Muscle of arm (tissue), 12 donors: ENCODE results near the gene PCDHGA5. TPM values are rescaled to one million over a fixed set of nuclear protein-coding genes. Genes with fewer than 3 reads are reported as not detected.
"Not testable (repeated sequence)": the region's sequence is repeated elsewhere in the genome, so short reads cannot be mapped to it uniquely, and the experiment has no call there.

ENCODE experiments used
- DNase-seq: peaks from one replicate; pipeline ENCODE4 v3.0.0-alpha.2; 2013
- polyA plus RNA-seq, 12 donors: library from polyadenylated mRNA; unstranded; fragments of 120-200 nt; gene quantifications; one replicate each; pipeline ENCODE4 v1.2.1, GENCODE V29; 2013; ENCODE audit not compliant: insufficient read length in 12 of 12

PCDHGA5 gene
- polyA plus RNA-seq, 12 donors: 2.1 to 3.4 (median 2.7) TPM; not detected in 2

- DNase-seq: no peak
These were observed 49.0 kb downstream of the PCDHGA5 start, which contains the start of gene PCDHGA10 for GRCh38 chr5:141412854-141413539. PCDHGA10 (plus strand) TSS chr5:141412987; CDS start chr5:141413176, 189 bp downstream.

GRCh38 chr5:141413540-141414069 lies 49.6 kb downstream of the PCDHGA5 start:
- no peak for DNase-seq

GRCh38 chr5:141414548-141415274 lies 50.7 kb downstream of the PCDHGA5 start:
- DNase-seq: not testable (repeated sequence)

- DNase-seq: not testable (repeated sequence)
These were observed 51.3 kb downstream of the PCDHGA5 start for GRCh38 chr5:141415275-141415618.

Other genes with a start within 250 kb of the PCDHGA5 start
- gene PCDHB4, start 242.3 kb upstream of the PCDHGA5 start, polyA plus RNA-seq: 1 to 10 TPM in 10 of 12 donors, not detected in 2; 2.6 to 4.6 (median 3.2) TPM
- gene PCDHB5, start 229.0 kb upstream of the PCDHGA5 start, polyA plus RNA-seq: 1 to 10 TPM in 11 of 12 donors, not detected in 1; 3.1 to 5.1 (median 3.9) TPM
- gene PCDHB6, start 214.1 kb upstream of the PCDHGA5 start, polyA plus RNA-seq: 1 to 10 TPM in 11 of 12 donors, not detected in 1; 1.6 to 3.8 (median 1.9) TPM
- gene PCDHB7, start 191.5 kb upstream of the PCDHGA5 start, polyA plus RNA-seq: 1 to 10 TPM in 11 of 12 donors, not detected in 1; 1.8 to 3.3 (median 2.4) TPM
- gene PCDHB8, start 186.4 kb upstream of the PCDHGA5 start, polyA plus RNA-seq: 1 to 10 TPM in 6 of 12 donors, under 1 TPM in 4, not detected in 2; 0.44 to 1.6 (median 1.2) TPM
- gene PCDHB16, start 181.8 kb upstream of the PCDHGA5 start, polyA plus RNA-seq: 1 to 10 TPM in 11 of 12 donors, not detected in 1; 2.8 to 6.3 (median 3.9) TPM
- 1 to 10 TPM in 10 of 12 donors, not detected in 2; 1.4 to 4.6 (median 2.3) TPM for gene PCDHB9, start 177.0 kb upstream of the PCDHGA5 start, polyA plus RNA-seq
- gene PCDHB10, start 171.8 kb upstream of the PCDHGA5 start, polyA plus RNA-seq: 1 to 10 TPM in 10 of 12 donors, not detected in 2; 3.2 to 5.7 (median 4.8) TPM
- gene PCDHB11, start 164.5 kb upstream of the PCDHGA5 start, polyA plus RNA-seq: 1 to 10 TPM in 11 of 12 donors, not detected in 1; 1.6 to 3.4 (median 2.5) TPM
- gene PCDHB12, start 155.4 kb upstream of the PCDHGA5 start, polyA plus RNA-seq: 1 to 10 TPM in 11 of 12 donors, not detected in 1; 1.9 to 3.8 (median 2.8) TPM
- 1 to 10 TPM in 11 of 12 donors, not detected in 1; 2.2 to 4.3 (median 3.0) TPM for gene PCDHB13, start 150.2 kb upstream of the PCDHGA5 start, polyA plus RNA-seq
- 1 to 10 TPM in 11 of 12 donors, not detected in 1; 5.4 to 9.6 (median 7.0) TPM for gene PCDHB14, start 140.8 kb upstream of the PCDHGA5 start, polyA plus RNA-seq
- 10 to 100 TPM in 1 of 12 donors, 1 to 10 TPM in 10, not detected in 1; 5.8 to 12.3 (median 6.8) TPM for gene PCDHB15, start 118.8 kb upstream of the PCDHGA5 start, polyA plus RNA-seq
- not detected for gene SLC25A2, start 60.1 kb upstream of the PCDHGA5 start, polyA plus RNA-seq
- gene TAF7, start 43.4 kb upstream of the PCDHGA5 start, polyA plus RNA-seq: 100 to 1,000 TPM in 2 of 12 donors, 10 to 100 TPM in 9, not detected in 1; 77.9 to 106 (median 91.7) TPM
- gene PCDHGA1, start 33.6 kb upstream of the PCDHGA5 start, polyA plus RNA-seq: under 1 TPM in 10 of 12 donors, not detected in 2; 0.44 to 0.86 (median 0.56) TPM
- gene PCDHGA2, start 25.4 kb upstream of the PCDHGA5 start, polyA plus RNA-seq: 1 to 10 TPM in 11 of 12 donors, not detected in 1; 1.6 to 5.9 (median 2.5) TPM
- 1 to 10 TPM in 10 of 12 donors, not detected in 2; 1.2 to 1.8 (median 1.4) TPM for gene PCDHGA3, start 20.3 kb upstream of the PCDHGA5 start, polyA plus RNA-seq
- gene PCDHGB1, start 14.1 kb upstream of the PCDHGA5 start, polyA plus RNA-seq: 1 to 10 TPM in 1 of 12 donors, under 1 TPM in 9, not detected in 2; 0.32 to 1.0 (median 0.65) TPM
- gene PCDHGA4, start 9.1 kb upstream of the PCDHGA5 start, polyA plus RNA-seq: 1 to 10 TPM in 9 of 12 donors, under 1 TPM in 1, not detected in 2; 0.93 to 1.9 (median 1.5) TPM
- 1 to 10 TPM in 10 of 12 donors, not detected in 2; 1.8 to 3.0 (median 2.1) TPM for gene PCDHGB2, start 4.2 kb upstream of the PCDHGA5 start, polyA plus RNA-seq
- gene PCDHGB3, start 6.1 kb downstream of the PCDHGA5 start, polyA plus RNA-seq: 1 to 10 TPM in 8 of 12 donors, under 1 TPM in 2, not detected in 2; 0.94 to 2.0 (median 1.3) TPM
- gene PCDHGA6, start 9.7 kb downstream of the PCDHGA5 start, polyA plus RNA-seq: 1 to 10 TPM in 10 of 12 donors, not detected in 2; 2.5 to 5.4 (median 3.5) TPM
- 1 to 10 TPM in 10 of 12 donors, not detected in 2; 1.1 to 2.0 (median 1.6) TPM for gene PCDHGA7, start 18.6 kb downstream of the PCDHGA5 start, polyA plus RNA-seq
- 1 to 10 TPM in 11 of 12 donors, not detected in 1; 1.9 to 3.5 (median 2.3) TPM for gene PCDHGB4, start 23.5 kb downstream of the PCDHGA5 start, polyA plus RNA-seq
- gene PCDHGA8, start 28.5 kb downstream of the PCDHGA5 start, polyA plus RNA-seq: 1 to 10 TPM in 1 of 12 donors, under 1 TPM in 9, not detected in 2; 0.34 to 1.1 (median 0.66) TPM
- gene PCDHGB5, start 33.8 kb downstream of the PCDHGA5 start, polyA plus RNA-seq: 1 to 10 TPM in 11 of 12 donors, not detected in 1; 2.7 to 7.7 (median 4.0) TPM
- gene PCDHGA9, start 38.6 kb downstream of the PCDHGA5 start, polyA plus RNA-seq: 1 to 10 TPM in 11 of 12 donors, not detected in 1; 2.8 to 5.2 (median 4.2) TPM
- 1 to 10 TPM in 11 of 12 donors, not detected in 1; 2.8 to 7.7 (median 4.3) TPM for gene PCDHGB6, start 43.9 kb downstream of the PCDHGA5 start, polyA plus RNA-seq
- gene PCDHGA10, start 48.8 kb downstream of the PCDHGA5 start, polyA plus RNA-seq: 1 to 10 TPM in 11 of 12 donors, not detected in 1; 1.3 to 3.4 (median 1.8) TPM
- 10 to 100 TPM in 3 of 12 donors, 1 to 10 TPM in 8, not detected in 1; 6.5 to 14.7 (median 8.6) TPM for gene PCDHGB7, start 53.5 kb downstream of the PCDHGA5 start, polyA plus RNA-seq
- gene PCDHGA11, start 56.9 kb downstream of the PCDHGA5 start, polyA plus RNA-seq: 1 to 10 TPM in 10 of 12 donors, not detected in 2; 2.6 to 5.1 (median 3.4) TPM
- 1 to 10 TPM in 10 of 12 donors, not detected in 2; 1.2 to 4.6 (median 2.1) TPM for gene PCDHGA12, start 66.3 kb downstream of the PCDHGA5 start, polyA plus RNA-seq
- 100 to 1,000 TPM in 7 of 12 donors, 10 to 100 TPM in 4, not detected in 1; 86.1 to 193 (median 119) TPM for gene PCDHGC3, start 111.8 kb downstream of the PCDHGA5 start, polyA plus RNA-seq
- gene PCDHGC4, start 120.9 kb downstream of the PCDHGA5 start, polyA plus RNA-seq: 1 to 10 TPM in 9 of 12 donors, under 1 TPM in 1, not detected in 2; 0.93 to 2.7 (median 1.7) TPM
- gene PCDHGC5, start 124.9 kb downstream of the PCDHGA5 start, polyA plus RNA-seq: 1 to 10 TPM in 2 of 12 donors, under 1 TPM in 8, not detected in 2; 0.19 to 1.3 (median 0.71) TPM